ENCODE data around the gene PACRG. TPM values are rescaled to one million over a fixed set of nuclear protein-coding genes. Genes with fewer than 3 reads are reported as not detected.

PACRG gene
- polyA plus RNA-seq, 1 donor (not counting 4 experiments of a cell fraction or from before 2014, with no cell fraction given): 0.31 TPM

DNA sequence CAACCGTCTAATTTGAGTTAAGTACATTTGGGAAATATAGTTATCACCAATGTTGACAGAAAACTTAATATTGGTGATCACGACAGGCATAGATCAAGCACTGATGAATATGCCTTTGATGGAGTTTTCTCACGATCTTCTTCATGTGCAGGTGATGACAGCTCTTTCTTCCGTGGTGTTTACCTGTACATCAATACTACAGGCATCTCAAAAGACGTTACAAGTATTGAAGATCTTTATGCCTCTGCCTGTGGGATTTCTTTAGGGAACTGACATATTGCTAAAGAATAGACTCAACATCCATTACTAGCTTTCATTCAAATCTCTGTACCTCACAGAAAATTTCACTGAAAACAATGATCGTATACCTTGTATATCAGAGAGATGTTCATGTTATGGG, 178.7 kb downstream of the PACRG start:
- no peaks in the 10 kb centered on the region for H3K27me3 ChIP-seq (ENCODE audit: control insufficient read depth, extremely low read depth, insufficient read depth, low read length)
- no peak overlapping the region for H3K4me2 ChIP-seq (ENCODE audit: control insufficient read depth, extremely low read depth, insufficient read depth, low read depth, low read length)
- H3K4me1 ChIP-seq (ENCODE audit: control insufficient read depth, extremely low read depth, insufficient read depth, low read length): no peaks in the 10 kb centered on the region
- H3K4me3 ChIP-seq (ENCODE audit: control insufficient read depth in 2 of 3, extremely low read depth in 1 of 3, insufficient read depth in 2 of 3, low read depth in 1 of 3, low read length in 3 of 3): no peak overlapping the region
- H3K36me3 ChIP-seq (ENCODE audit: control insufficient read depth in 2 of 2, extremely low read depth in 1 of 2, insufficient read depth in 2 of 2, low read length in 2 of 2): no peaks in the 10 kb centered on the region
- no peak for TF ChIP-seq EZH2 (IDR thresholded peaks at IDR 0.05; ENCODE audit: low read length)
- TF ChIP-seq, protein P1, sequence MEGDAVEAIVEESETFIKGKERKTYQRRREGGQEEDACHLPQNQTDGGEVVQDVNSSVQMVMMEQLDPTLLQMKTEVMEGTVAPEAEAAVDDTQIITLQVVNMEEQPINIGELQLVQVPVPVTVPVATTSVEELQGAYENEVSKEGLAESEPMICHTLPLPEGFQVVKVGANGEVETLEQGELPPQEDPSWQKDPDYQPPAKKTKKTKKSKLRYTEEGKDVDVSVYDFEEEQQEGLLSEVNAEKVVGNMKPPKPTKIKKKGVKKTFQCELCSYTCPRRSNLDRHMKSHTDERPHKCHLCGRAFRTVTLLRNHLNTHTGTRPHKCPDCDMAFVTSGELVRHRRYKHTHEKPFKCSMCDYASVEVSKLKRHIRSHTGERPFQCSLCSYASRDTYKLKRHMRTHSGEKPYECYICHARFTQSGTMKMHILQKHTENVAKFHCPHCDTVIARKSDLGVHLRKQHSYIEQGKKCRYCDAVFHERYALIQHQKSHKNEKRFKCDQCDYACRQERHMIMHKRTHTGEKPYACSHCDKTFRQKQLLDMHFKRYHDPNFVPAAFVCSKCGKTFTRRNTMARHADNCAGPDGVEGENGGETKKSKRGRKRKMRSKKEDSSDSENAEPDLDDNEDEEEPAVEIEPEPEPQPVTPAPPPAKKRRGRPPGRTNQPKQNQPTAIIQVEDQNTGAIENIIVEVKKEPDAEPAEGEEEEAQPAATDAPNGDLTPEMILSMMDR (optimal IDR thresholded peaks at IDR 0.05 in 1 of 3, IDR thresholded peaks at IDR 0.05 in 1 of 3, conservative IDR thresholded peaks at IDR 0.05 in 1 of 3; ENCODE audit: extremely low read depth in 1 of 3, insufficient read depth in 2 of 3, low read length in 3 of 3): no peak
- no peaks in the 10 kb centered on the region for H3K9me1 ChIP-seq (ENCODE audit: control insufficient read depth, extremely low read depth, insufficient read depth, low read length)
- H3K27ac ChIP-seq (ENCODE audit: control insufficient read depth, insufficient read depth, low read length): no peak overlapping the region
- no peak for DNase-seq (ENCODE audit: low read depth, low spot score)
- no peaks in the 10 kb centered on the region for H3K9me3 ChIP-seq (ENCODE audit: control insufficient read depth, low read depth, low read length)
- H3K9ac ChIP-seq (ENCODE audit: control insufficient read depth, extremely low read depth, insufficient read depth, low read length): no peak overlapping the region
- H3K79me2 ChIP-seq (ENCODE audit: control insufficient read depth, insufficient read depth, low read length): no peaks in the 10 kb centered on the region
- no peaks in the 10 kb centered on the region for H4K20me1 ChIP-seq (ENCODE audit: control insufficient read depth, extremely low read depth, insufficient read depth, low read length)
- no peak overlapping the region for H2AFZ ChIP-seq (ENCODE audit: control insufficient read depth, low read length)
- dilution Hi-C loops (cut with MboI; ENCODE audit: extremely low pct_ligation_motif_present, low sequenced_read_pairs): no loop called here
- FAIRE-seq: no peak

GRCh38 chr6:162907876-162908481, 180.2 kb downstream of the PACRG start:
- no peaks in the 10 kb centered on the region for H3K9me1 ChIP-seq (ENCODE audit: control insufficient read depth, extremely low read depth, insufficient read depth, low read length)
- TF ChIP-seq, protein P1 (optimal IDR thresholded peaks at IDR 0.05 in 1 of 3, IDR thresholded peaks at IDR 0.05 in 1 of 3, conservative IDR thresholded peaks at IDR 0.05 in 1 of 3; ENCODE audit: extremely low read depth in 1 of 3, insufficient read depth in 2 of 3, low read length in 3 of 3): peak in 2 of 3 experiments; percentile 30 to 48
- no peak for TF ChIP-seq EZH2 (IDR thresholded peaks at IDR 0.05; ENCODE audit: low read length)
- dilution Hi-C loops (cut with MboI; ENCODE audit: extremely low pct_ligation_motif_present, low sequenced_read_pairs): no loop called here
- no peaks in the 10 kb centered on the region for H3K4me1 ChIP-seq (ENCODE audit: control insufficient read depth, extremely low read depth, insufficient read depth, low read length)
- H3K9me3 ChIP-seq (ENCODE audit: control insufficient read depth, low read depth, low read length): no peaks in the 10 kb centered on the region
- H3K27me3 ChIP-seq (ENCODE audit: control insufficient read depth, extremely low read depth, insufficient read depth, low read length): no peaks in the 10 kb centered on the region
- peak; percentile 15 for DNase-seq (ENCODE audit: low read depth, low spot score)
- H2AFZ ChIP-seq (ENCODE audit: control insufficient read depth, low read length): no peak overlapping the region
- H3K36me3 ChIP-seq (ENCODE audit: control insufficient read depth in 2 of 2, extremely low read depth in 1 of 2, insufficient read depth in 2 of 2, low read length in 2 of 2): no peaks in the 10 kb centered on the region
- H3K4me3 ChIP-seq (ENCODE audit: control insufficient read depth in 2 of 3, extremely low read depth in 1 of 3, insufficient read depth in 2 of 3, low read depth in 1 of 3, low read length in 3 of 3): no peak overlapping the region
- H3K79me2 ChIP-seq (ENCODE audit: control insufficient read depth, insufficient read depth, low read length): no peaks in the 10 kb centered on the region
- H4K20me1 ChIP-seq (ENCODE audit: control insufficient read depth, extremely low read depth, insufficient read depth, low read length): no peaks in the 10 kb centered on the region
- no peak for FAIRE-seq
- H3K4me2 ChIP-seq (ENCODE audit: control insufficient read depth, extremely low read depth, insufficient read depth, low read depth, low read length): no peak overlapping the region
- H3K27ac ChIP-seq (ENCODE audit: control insufficient read depth, insufficient read depth, low read length): no peak overlapping the region
- no peak overlapping the region for H3K9ac ChIP-seq (ENCODE audit: control insufficient read depth, extremely low read depth, insufficient read depth, low read length)
